Astrocyte (in vitro differentiated cells and primary cell): ENCODE measurements around the gene RAB11FIP4.

Experiments used
- EZH2 ChIP-seq: IDR thresholded peaks from 2 replicates; pipeline ENCODE4 v1.6.1; 2012; ENCODE audit warnings: mild to moderate bottlenecking, low read length, inconsistent platforms; ENCODE audit not compliant: insufficient read depth
- TF ChIP-seq, protein P1 (sequence below): IDR thresholded peaks from 2 replicates; pipeline ENCODE4 v1.5.1; 2011; ENCODE audit warnings: low read depth, mild to moderate bottlenecking, inconsistent platforms, low read length, moderate library complexity; ENCODE audit not compliant: insufficient read depth

DNA sequence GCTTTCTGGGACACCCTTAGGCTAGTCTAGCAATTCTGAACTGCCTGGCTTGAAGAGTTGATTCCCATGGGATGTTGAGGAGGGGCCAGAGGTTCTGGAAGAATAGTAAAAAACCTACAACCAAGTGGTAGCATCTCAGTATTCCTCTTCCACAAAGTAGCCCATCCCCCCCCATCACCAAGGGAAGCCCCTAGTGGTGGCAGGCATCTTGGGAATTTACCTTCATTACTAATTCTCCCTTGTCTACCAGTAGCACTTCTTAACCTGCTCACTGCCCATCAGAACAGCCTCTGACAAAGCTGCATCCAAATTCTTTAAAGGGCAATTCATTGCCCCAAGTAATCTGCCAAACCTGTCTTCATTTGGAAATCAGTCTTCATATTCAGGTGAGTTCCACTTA, 12.8 kb upstream of the RAB11FIP4 start:
- TF ChIP-seq, protein P1, sequence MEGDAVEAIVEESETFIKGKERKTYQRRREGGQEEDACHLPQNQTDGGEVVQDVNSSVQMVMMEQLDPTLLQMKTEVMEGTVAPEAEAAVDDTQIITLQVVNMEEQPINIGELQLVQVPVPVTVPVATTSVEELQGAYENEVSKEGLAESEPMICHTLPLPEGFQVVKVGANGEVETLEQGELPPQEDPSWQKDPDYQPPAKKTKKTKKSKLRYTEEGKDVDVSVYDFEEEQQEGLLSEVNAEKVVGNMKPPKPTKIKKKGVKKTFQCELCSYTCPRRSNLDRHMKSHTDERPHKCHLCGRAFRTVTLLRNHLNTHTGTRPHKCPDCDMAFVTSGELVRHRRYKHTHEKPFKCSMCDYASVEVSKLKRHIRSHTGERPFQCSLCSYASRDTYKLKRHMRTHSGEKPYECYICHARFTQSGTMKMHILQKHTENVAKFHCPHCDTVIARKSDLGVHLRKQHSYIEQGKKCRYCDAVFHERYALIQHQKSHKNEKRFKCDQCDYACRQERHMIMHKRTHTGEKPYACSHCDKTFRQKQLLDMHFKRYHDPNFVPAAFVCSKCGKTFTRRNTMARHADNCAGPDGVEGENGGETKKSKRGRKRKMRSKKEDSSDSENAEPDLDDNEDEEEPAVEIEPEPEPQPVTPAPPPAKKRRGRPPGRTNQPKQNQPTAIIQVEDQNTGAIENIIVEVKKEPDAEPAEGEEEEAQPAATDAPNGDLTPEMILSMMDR, result no peak
- no peak for TF ChIP-seq EZH2
